HL-60 (cell line): Measurements from ENCODE around the gene RBBP8.

Source experiments
- POLR2AphosphoS5 ChIP-seq: IDR thresholded peaks from 2 replicates; pipeline ENCODE4 v1.6.1; 2012; ENCODE audit warnings: low read depth
- TF ChIP-seq, protein P1 (sequence below): IDR thresholded peaks from one replicate; pipeline ENCODE4 v1.5.1; 2011; ENCODE audit warnings: low read length, control low read depth, inconsistent platforms; ENCODE audit not compliant: insufficient read depth
- TF ChIP-seq, protein P2 (sequence below): IDR thresholded peaks from 2 replicates; pipeline ENCODE4 v1.6.1; 2012; ENCODE audit warnings: low read depth; ENCODE audit not compliant: insufficient replicate concordance

- TF ChIP-seq, protein P1, sequence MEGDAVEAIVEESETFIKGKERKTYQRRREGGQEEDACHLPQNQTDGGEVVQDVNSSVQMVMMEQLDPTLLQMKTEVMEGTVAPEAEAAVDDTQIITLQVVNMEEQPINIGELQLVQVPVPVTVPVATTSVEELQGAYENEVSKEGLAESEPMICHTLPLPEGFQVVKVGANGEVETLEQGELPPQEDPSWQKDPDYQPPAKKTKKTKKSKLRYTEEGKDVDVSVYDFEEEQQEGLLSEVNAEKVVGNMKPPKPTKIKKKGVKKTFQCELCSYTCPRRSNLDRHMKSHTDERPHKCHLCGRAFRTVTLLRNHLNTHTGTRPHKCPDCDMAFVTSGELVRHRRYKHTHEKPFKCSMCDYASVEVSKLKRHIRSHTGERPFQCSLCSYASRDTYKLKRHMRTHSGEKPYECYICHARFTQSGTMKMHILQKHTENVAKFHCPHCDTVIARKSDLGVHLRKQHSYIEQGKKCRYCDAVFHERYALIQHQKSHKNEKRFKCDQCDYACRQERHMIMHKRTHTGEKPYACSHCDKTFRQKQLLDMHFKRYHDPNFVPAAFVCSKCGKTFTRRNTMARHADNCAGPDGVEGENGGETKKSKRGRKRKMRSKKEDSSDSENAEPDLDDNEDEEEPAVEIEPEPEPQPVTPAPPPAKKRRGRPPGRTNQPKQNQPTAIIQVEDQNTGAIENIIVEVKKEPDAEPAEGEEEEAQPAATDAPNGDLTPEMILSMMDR = no peak
- TF ChIP-seq POLR2AphosphoS5 = no peak
- TF ChIP-seq, protein P2, sequence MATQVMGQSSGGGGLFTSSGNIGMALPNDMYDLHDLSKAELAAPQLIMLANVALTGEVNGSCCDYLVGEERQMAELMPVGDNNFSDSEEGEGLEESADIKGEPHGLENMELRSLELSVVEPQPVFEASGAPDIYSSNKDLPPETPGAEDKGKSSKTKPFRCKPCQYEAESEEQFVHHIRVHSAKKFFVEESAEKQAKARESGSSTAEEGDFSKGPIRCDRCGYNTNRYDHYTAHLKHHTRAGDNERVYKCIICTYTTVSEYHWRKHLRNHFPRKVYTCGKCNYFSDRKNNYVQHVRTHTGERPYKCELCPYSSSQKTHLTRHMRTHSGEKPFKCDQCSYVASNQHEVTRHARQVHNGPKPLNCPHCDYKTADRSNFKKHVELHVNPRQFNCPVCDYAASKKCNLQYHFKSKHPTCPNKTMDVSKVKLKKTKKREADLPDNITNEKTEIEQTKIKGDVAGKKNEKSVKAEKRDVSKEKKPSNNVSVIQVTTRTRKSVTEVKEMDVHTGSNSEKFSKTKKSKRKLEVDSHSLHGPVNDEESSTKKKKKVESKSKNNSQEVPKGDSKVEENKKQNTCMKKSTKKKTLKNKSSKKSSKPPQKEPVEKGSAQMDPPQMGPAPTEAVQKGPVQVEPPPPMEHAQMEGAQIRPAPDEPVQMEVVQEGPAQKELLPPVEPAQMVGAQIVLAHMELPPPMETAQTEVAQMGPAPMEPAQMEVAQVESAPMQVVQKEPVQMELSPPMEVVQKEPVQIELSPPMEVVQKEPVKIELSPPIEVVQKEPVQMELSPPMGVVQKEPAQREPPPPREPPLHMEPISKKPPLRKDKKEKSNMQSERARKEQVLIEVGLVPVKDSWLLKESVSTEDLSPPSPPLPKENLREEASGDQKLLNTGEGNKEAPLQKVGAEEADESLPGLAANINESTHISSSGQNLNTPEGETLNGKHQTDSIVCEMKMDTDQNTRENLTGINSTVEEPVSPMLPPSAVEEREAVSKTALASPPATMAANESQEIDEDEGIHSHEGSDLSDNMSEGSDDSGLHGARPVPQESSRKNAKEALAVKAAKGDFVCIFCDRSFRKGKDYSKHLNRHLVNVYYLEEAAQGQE = no peak
Observed at GRCh38 chr18:22928339-22928738, 4.8 kb upstream of the RBBP8 start.
